A673 (cell line): ENCODE data around the gene ADAT2.

Experiments
- CTCF ChIP-seq: fragments of 300-800, 200-600 bp; sonication (generic); conservative IDR thresholded peaks from 2 replicates; pipeline ENCODE4 v1.5.1; 2017; ENCODE audit warnings: low read depth, mild to moderate bottlenecking, antibody characterized with exemption, low read length, moderate library complexity, mixed read lengths
- EZH2 ChIP-seq: fragments of 200-600 bp; sonication (generic); IDR thresholded peaks from 2 replicates; pipeline ENCODE4 v1.6.1; 2017; ENCODE audit warnings: borderline replicate concordance, low read depth, mild to moderate bottlenecking, mixed read lengths, antibody characterized with exemption, low read length; ENCODE audit not compliant: poor library complexity, severe bottlenecking

DNA sequence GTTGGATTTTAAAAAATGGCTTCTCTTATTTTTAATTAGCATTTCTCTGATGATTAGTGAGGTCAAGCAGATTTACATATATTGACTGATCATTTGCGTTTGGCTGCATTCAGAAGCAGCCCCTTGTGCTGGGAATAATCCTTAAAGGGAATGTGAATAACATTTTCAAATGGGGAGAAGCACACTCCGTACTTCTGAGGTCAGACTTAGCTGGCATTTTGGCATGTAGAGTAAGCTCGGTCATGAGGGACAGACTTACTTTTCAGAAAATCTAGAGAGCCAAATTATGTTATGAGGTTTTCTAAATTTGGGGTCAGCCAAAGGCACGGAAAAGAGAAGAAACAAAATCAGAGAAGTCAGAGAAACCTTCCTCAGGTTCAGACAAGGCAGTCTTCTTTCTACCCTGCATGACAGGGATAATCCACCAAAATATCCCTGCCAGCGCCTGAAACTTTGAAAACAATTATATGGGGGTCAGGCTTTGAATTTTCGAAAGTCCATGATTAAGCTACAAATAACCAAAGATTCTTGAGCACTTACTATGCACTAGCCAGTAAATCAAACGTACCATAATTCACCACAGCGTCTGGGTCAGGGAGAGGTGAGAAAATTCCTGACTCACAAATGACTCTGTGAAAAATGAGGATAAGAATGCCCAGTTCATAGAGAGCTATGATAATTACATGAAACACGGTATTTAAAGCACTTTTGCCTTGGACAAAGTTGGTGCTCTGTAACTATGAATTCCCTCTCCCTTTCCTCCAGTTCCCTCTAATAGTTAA, 44.9 kb downstream of the ADAT2 start:
- TF ChIP-seq CTCF (no peak), EZH2 (no peak)
